Activated CD8-positive, alpha-beta memory T cell treated with anti-CD3 and anti-CD28 coated beads for 36 hours (primary cell): ENCODE results near the gene NR5A1. TPM values are rescaled to one million over a fixed set of nuclear protein-coding genes. Genes with fewer than 3 reads are reported as not detected.

Experiments used
- CTCF ChIA-PET: fragments of 350-600 bp; sonication (Branson Sonifier 250); formaldehyde crosslinking; loops from one replicate; lab custom pipeline; 2021; ENCODE audit warnings: antibody characterized with exemption; lab: Charles Lee
- POLR2A ChIA-PET: fragments of 350-600 bp; sonication (Branson Sonifier 250); formaldehyde crosslinking; loops from one replicate; lab custom pipeline; 2021; ENCODE audit warnings: antibody characterized with exemption; lab: Charles Lee
- total RNA-seq, 2 experiments: library from RNA; stranded (reverse); gene quantifications; one replicate each; pipeline ENCODE4 v1.2.3, GENCODE V29; 2021

NR5A1 gene
- total RNA-seq, 2 experiments from 2014 or later: not detected

DNA sequence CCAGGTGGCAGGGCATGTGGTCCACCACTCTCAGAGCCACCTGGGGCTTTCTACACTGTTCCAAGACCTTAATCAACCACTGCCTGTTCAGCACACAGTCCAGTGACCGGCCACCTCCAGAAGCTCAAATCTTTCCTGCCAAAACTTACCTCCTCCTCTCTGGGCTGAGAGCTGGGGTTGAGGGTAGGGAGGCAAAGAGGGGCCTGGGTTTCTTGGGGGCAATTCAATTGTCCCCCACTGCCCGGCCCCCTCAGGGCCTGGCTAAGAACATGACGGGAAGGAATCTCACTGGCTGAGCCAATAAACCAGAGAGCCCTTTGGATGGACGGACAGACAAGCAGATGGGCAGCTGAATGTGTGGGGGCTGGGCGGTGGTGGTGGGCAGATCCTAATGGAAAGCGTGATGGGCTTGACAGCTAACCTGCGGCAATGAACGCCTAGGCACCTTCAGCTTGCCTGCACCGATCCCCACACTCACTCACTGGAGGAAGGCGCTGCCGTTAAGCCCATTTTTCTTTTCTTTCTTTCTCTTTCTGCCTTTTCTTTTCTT lies 5.4 kb downstream of the NR5A1 start:
- POLR2A ChIA-PET: no interaction called here
- CTCF ChIA-PET: no interaction called here

GRCh38 chr9:124500796-124501611 lies 6.2 kb downstream of the NR5A1 start:
- ChIA-PET POLR2A (interaction anchor here (0.5 kb wide), 1 partner anchor 79 kb away, joined by 3 read pairs; no protein-coding TSS in a partner anchor), CTCF (no interaction called here)

GRCh38 chr9:124500028-124500795 lies 7.0 kb downstream of the NR5A1 start:
- CTCF ChIA-PET: no interaction called here
- POLR2A ChIA-PET: no interaction called here

DNA sequence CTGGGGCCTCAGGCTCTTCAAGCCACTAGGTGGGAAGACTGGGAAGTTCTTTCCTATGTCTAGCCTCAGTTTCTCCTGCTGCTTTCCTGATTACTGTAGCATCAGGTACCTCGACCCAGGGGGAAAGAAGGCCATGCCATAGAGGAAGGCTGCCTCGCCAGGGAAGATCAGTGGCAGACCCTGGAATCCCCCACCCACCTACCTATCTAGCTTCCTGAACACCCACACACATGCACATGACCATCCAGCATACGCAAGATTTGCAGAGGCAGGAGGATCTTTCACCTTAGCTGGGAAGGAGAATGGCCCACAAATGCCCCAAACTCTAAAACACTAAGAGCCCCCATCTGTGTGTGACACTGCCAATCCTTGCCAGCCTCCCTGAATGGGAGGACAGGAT lies 8.0 kb downstream of the NR5A1 start:
- ChIA-PET CTCF (no interaction called here), POLR2A (no interaction called here)

- CTCF ChIA-PET: no interaction called here
- POLR2A ChIA-PET: no interaction called here
Measured at GRCh38 chr9:124498499-124499146, 8.6 kb downstream of the NR5A1 start.

DNA sequence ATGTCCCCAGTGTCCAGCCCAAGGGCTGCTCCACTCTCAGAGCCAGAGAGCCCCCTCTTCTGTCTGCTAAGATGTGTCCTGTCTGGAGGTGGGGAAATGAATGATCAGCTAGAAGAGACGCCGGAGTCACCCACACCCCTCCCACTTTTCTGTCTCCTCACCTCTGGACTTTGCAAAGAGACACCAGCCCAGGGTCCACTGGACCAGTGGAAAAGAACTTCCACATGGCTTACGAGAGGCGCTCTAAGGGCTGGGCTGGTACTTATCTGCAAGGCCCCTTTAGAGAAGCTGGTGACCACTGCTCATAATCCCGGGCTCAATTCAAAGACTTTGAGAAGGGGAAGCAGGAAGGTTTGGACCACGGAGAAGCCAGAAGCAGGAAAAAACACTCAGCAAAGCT lies 9.2 kb downstream of the NR5A1 start:
- CTCF ChIA-PET: no interaction called here
- POLR2A ChIA-PET: no interaction called here

GRCh38 chr9:124497441-124497840 lies 9.8 kb downstream of the NR5A1 start:
- CTCF ChIA-PET: no interaction called here
- POLR2A ChIA-PET: no interaction called here

GRCh38 chr9:124496463-124496862 lies 10.7 kb downstream of the NR5A1 start:
- POLR2A ChIA-PET: no interaction called here
- CTCF ChIA-PET: no interaction called here

DNA sequence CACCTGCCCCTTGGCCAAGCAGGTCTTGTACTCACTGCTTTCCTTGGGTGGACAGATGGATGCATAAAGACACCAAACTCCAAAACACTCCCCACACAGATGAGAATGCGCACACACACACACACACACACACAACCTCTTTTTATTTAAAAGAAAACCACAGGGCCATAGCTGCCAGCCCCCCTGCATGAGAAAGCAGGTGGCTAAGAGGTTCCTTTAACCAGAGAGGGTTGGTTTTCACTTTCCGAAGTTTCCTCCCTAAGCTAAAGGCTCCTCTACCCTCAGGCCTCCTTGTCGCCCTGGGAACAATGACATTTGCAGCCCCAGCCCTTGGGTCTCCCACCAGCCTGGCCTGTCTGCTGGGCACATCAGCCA lies 11.1 kb downstream of the NR5A1 start:
- ChIA-PET CTCF (no interaction called here), POLR2A (no interaction called here)

DNA sequence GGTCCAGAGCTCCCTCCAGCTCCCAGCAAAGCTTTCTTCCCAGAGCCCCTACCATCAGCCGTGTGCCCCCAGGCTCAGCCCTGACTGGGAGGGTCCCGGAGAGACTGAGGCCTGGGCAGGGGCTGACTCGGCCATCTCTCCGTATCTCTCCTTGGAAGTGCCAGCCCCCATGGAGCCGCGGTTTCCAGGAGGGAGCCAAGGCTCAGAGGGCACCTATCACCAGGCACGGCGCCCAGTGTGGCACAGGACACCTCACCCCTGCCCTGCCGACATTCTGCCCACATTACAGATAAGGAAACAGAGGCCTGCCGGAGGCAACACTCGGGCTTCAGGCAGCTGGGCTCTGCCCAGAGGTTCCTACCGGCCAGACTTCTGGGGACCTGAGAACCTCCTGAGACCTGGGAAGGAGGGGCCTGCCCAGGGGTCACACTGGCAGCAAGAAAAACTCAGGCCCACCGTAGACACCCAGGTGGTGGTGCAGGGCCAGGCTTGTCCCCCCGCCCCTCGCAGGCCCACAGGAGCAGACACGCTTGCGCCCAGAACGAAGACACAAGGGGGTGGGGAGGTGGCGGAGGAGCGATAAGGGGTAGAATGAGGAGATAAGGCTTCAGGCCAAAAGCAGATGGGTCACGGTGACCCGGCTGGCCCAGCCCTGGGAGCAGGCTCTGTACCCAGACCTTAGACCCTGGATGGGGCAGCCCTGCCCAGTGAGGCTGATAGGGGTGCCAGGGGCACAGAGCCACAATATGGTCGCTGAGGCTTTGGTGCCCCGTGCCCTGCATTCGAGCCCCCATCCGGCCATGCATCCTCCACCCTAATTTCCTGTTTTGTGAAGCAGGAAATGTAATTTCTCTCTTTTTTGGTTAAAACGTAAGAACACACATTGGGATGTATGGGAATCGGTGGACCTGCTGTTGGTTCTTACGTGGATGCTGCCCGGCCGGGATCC lies 11.8 kb downstream of the NR5A1 start:
- ChIA-PET POLR2A (no interaction called here), CTCF (no interaction called here)

DNA sequence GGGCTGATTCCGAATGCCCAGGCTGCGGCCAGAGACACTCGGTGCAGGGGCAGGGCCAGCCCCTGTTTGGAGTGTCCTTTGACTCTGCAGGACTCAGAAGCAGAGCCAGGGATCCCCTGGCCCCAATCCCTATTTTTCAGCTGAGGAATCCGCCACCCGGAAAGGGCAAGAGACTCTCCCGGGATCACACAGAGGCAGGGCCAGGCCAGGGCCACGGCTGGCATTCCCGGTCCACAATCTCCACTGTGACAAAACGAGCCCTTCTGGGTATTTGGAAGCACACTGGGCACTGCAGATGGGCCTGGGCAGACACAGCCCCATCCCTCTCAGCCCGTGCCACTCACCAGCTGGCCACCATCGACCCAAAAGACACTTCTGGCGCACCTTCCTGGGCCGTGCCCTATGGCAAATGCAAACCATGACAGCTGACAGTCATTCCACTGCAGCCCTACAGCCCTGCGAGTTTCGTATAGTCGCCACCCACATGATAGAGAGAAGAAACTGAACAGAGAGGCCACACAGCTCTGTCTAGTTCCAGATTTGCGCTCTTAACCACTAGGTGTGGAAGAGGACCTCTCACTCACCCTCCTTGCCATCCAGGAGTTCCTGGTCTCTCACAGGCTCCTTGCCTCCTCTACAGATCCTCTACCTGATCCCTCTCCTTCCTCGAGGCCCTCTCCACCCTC lies 13.3 kb downstream of the NR5A1 start:
- POLR2A ChIA-PET: no interaction called here
- CTCF ChIA-PET: no interaction called here

DNA sequence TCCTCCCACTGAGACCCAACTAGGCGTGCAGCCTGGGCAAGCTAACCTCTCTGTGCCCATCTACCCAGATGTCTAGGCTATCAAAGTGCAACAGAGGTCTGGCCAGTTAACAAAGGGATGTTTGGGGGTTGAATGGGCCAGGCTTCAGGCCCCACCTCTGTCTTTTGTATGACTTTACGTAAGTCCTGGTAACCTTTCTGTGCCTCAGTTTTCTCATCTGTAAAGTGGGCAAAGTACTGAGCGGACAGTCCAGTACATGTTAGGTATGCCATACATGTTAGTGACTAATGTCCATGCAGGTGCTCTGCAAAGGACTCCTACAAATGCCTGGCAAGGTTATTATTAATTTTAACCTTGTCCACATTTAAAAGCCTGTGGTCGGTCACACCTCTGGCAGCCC lies 14.0 kb downstream of the NR5A1 start:
- CTCF ChIA-PET: no interaction called here
- POLR2A ChIA-PET: no interaction called here

GRCh38 chr9:124492818-124493217 lies 14.4 kb downstream of the NR5A1 start:
- ChIA-PET CTCF (no interaction called here), POLR2A (no interaction called here)

GRCh38 chr9:124491049-124491975 lies 15.9 kb downstream of the NR5A1 start:
- POLR2A ChIA-PET: no interaction called here
- CTCF ChIA-PET: no interaction called here

GRCh38 chr9:124490004-124490403 lies 17.2 kb downstream of the NR5A1 start:
- CTCF ChIA-PET: no interaction called here
- POLR2A ChIA-PET: no interaction called here

- CTCF ChIA-PET: interaction anchor here (0.5 kb wide), 1 partner anchor 96 kb away, joined by 3 read pairs; no protein-coding TSS in a partner anchor
- POLR2A ChIA-PET: no interaction called here
Measured at GRCh38 chr9:124489222-124489621, 18.0 kb downstream of the NR5A1 start.

DNA sequence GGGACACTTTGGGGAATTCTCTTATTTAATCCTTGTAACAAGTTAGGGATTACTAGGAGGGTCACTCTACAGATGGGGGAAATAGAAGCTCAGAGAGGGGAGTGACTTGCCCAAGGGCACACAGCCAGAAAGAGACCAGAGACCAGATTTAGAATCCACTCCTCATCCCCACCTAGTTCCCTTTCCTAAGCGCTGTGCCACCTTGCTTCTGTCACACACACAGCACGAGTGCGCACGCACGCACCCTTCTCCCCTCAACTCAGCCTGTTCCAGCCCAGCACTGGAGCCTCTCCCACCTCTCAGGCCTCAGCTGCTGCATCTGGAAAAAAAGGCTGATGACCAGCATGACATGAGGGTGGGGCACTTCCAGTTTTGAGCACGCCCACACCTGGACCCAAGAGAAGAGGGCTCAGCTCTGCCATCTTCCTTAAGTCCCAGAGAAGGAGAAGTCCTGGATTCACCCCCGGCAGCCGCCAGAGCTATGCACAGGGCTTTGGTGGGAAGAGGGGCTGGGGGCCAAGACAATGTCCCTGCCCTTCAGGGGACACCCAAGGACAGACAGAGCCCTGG lies 18.5 kb downstream of the NR5A1 start:
- CTCF ChIA-PET: interaction anchor here (0.5 kb wide), 1 partner anchor 97 kb away, joined by 3 read pairs; no protein-coding TSS in a partner anchor
- POLR2A ChIA-PET: no interaction called here
